Measurements from ENCODE around the gene DRD5. TPM values are rescaled to one million over a fixed set of nuclear protein-coding genes. Genes with fewer than 3 reads are reported as not detected.

The DRD5 gene
- polyA plus RNA-seq, 1 experiment = not detected

DNA sequence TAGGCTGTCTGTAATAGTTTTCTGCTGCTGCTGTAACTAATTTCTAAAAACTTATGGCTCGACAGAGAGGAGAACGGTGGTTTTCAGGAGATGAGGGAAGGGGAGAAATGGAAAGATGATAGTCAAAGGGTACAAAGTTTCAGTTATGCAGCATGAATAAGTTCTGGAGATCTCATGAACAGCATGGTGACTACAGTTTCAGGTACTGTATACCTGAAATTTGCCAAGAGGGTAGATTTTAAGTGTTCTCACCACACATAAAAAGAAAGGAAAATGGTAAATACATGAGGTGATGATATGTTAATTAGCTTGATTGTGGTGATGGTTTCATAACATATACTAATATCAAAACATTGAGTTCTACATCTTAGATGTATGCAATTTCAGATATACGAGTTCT lies 34.9 kb downstream of the DRD5 start:
- ChIA-PET POLR2A (no interaction called here), CTCF (no interaction called here)
- TF ChIP-seq, protein P1, sequence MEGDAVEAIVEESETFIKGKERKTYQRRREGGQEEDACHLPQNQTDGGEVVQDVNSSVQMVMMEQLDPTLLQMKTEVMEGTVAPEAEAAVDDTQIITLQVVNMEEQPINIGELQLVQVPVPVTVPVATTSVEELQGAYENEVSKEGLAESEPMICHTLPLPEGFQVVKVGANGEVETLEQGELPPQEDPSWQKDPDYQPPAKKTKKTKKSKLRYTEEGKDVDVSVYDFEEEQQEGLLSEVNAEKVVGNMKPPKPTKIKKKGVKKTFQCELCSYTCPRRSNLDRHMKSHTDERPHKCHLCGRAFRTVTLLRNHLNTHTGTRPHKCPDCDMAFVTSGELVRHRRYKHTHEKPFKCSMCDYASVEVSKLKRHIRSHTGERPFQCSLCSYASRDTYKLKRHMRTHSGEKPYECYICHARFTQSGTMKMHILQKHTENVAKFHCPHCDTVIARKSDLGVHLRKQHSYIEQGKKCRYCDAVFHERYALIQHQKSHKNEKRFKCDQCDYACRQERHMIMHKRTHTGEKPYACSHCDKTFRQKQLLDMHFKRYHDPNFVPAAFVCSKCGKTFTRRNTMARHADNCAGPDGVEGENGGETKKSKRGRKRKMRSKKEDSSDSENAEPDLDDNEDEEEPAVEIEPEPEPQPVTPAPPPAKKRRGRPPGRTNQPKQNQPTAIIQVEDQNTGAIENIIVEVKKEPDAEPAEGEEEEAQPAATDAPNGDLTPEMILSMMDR (IDR thresholded peaks at IDR 0.05; ENCODE audit: insufficient read depth, low read depth, low read length) = no peak
- Histone ChIP-seq H3K27me3 (ENCODE audit: control insufficient read depth, insufficient read depth, low read length) (no peaks in the 10 kb centered on the region), H3K36me3 (ENCODE audit: control insufficient read depth, insufficient read depth, low read length) (no peaks in the 10 kb centered on the region), H3K4me3 (ENCODE audit: low read depth, low read length) (no peak overlapping the region)
- no peak for DNase-seq (ENCODE audit: low read depth)

DNA sequence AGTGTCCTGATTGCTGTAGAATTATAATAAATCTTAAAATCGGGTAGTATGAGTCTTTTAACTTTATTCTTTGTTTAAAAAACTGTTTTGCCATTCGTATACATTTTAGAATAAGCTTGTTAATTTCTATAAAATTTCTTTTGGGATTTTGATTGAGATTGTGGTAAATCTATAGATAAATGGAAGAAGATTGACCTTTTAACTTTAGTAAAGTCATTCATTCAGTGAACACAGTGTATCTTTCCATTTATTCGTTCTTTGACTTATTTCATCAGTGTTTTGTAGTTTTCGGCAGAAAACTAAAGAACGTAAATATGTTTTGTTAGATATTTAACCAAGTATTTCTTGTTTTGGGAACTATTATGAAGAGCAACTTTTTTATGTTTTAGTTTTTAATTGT lies 38.9 kb downstream of the DRD5 start:
- Histone ChIP-seq H3K4me3 (ENCODE audit: low read depth, low read length) (no peak overlapping the region), H3K36me3 (ENCODE audit: control insufficient read depth, insufficient read depth, low read length) (no peaks in the 10 kb centered on the region), H3K27me3 (ENCODE audit: control insufficient read depth, insufficient read depth, low read length) (no peaks in the 10 kb centered on the region)
- no peak for DNase-seq (ENCODE audit: low read depth)
- POLR2A ChIA-PET = no interaction called here
- TF ChIP-seq, protein P1 (IDR thresholded peaks at IDR 0.05; ENCODE audit: insufficient read depth, low read depth, low read length) = no peak
- CTCF ChIA-PET = no interaction called here

DNA sequence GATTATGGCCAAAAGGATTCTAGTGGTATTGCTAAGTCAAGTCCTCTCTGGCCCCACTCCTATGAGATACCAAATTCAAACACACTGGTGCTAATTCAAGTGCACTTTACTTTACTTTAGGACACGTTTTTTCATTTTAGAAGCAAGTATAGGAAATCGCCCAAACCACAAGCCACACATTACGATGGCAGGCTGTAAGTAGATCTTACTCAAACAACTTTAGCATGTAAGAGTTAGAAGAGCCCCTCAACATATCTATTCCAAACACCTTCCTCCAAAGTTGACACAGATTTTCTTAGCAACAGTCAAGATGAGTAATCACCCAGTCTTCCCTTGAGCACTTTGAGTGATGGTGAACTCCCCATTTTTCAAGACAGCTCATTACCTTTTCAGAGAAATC lies 43.6 kb downstream of the DRD5 start:
- CTCF ChIA-PET = no interaction called here

DNA sequence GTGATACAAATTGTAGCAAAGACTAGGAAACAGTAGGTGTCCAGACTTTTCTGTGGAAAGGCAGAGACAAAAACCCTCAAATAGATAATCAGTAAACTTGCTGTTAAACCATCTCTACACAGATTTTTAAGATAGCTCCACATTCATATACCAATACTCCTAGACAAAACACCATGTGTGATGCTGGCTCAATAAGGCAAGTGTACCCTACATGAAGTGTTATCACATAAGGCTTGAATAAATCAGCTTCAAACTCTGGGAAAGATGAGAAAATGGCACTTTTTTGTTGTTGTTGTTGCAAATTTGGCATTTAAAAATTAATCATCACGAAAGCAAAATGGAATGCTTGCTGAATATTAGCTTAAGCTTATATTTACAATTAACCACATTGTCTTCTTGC lies 45.1 kb downstream of the DRD5 start:
- TF ChIP-seq, protein P1 (IDR thresholded peaks at IDR 0.05; ENCODE audit: insufficient read depth, low read depth, low read length) = no peak
- H3K27me3 ChIP-seq (ENCODE audit: control insufficient read depth, insufficient read depth, low read length) = no peaks in the 10 kb centered on the region
- CTCF ChIA-PET = no interaction called here
- H3K36me3 ChIP-seq (ENCODE audit: control insufficient read depth, insufficient read depth, low read length) = no peaks in the 10 kb centered on the region
- DNase-seq (ENCODE audit: low read depth) = no peak
- POLR2A ChIA-PET = no interaction called here
- H3K4me3 ChIP-seq (ENCODE audit: low read depth, low read length) = no peak overlapping the region

More for the DNA sequence above, 43.6 kb downstream of the DRD5 start:
- no peaks in the 10 kb centered on the region for H3K36me3 ChIP-seq (ENCODE audit: control insufficient read depth, insufficient read depth, low read length)
- no peaks in the 10 kb centered on the region for H3K27me3 ChIP-seq (ENCODE audit: control insufficient read depth, insufficient read depth, low read length)
- TF ChIP-seq, protein P1 (IDR thresholded peaks at IDR 0.05; ENCODE audit: insufficient read depth, low read depth, low read length) = no peak
- POLR2A ChIA-PET = no interaction called here
- DNase-seq (ENCODE audit: low read depth) = no peak
- no peak overlapping the region for H3K4me3 ChIP-seq (ENCODE audit: low read depth, low read length)

DNA sequence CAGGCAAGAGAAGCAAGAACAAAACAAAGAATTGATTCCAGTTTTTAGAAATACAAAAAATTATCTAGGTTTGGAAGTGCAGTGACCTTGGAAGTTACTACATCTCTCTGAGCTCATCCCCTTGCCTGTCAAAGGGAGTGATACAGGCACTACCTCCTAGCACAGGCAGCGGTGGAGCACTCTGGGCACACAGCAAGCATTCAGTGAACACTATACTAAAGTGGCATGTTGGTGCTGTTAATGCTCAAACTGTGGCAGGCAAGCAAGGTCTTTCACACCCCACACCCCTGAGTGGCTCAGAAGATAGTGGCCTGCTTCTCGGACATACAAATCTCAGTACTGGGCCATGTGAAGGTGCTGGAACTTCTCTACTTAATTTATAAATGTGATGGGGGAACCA lies 51.2 kb downstream of the DRD5 start:
- H3K27me3 ChIP-seq (ENCODE audit: control insufficient read depth, insufficient read depth, low read length) = no peaks in the 10 kb centered on the region
- DNase-seq (ENCODE audit: low read depth) = no peak
- no peak overlapping the region for H3K4me3 ChIP-seq (ENCODE audit: low read depth, low read length)
- CTCF ChIA-PET = interaction anchor here (0.6 kb wide), 1 partner anchor 9 kb away, joined by 3 read pairs; no protein-coding TSS in a partner anchor
- no peaks in the 10 kb centered on the region for H3K36me3 ChIP-seq (ENCODE audit: control insufficient read depth, insufficient read depth, low read length)
- TF ChIP-seq, protein P1 (IDR thresholded peaks at IDR 0.05; ENCODE audit: insufficient read depth, low read depth, low read length) = no peak
- POLR2A ChIA-PET = no interaction called here
